ENCODE data around the gene RXRA. TPM values are rescaled to one million over a fixed set of nuclear protein-coding genes. Genes with fewer than 3 reads are reported as not detected.

The RXRA gene
- total RNA-seq, 1 donor = 26.4 TPM

DNA sequence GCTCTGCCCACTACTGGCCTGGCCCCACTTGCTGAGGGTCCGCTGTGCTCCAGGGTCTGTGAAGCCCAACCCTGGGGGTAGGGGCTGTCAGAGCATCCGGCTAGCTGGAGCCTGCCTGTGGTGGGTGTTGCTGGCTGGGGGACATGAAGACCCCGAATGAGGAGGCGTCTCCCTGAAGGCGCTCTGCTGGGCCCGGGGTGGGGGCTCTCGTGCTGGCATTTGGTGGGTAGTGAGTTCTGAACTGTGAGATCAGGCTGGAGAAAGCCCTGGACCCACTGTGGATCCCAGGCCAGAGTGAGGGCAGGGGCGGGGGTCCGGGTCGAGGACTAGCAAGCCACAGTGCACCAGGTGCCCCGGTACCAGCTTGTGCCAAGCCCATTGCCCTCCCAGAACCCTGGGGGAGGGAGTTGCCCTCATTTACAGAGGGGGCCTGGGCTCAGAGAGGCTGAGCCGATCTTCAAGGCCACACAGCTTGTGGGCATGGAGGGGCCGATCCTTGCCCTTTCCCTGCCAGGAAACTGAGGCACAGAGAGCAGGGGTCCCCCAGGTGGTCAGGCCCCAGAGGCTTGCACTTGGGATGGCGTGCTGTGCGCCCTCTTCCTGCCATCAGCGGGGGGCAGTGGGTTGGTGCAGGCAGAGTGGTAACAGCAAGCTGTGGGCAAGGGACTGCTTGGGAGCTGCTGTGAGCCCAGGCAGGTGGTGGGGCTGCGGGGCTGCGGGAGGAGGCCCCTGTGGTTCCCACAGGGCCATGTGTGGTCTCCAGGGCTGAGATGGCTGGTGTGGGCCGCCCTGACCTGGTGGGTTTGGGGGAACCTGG lies 15.9 kb downstream of the RXRA start:
- peaks cover 98% of the 10 kb centered on the region for H4K20me1 ChIP-seq (ENCODE audit: insufficient read depth, low read length)

DNA sequence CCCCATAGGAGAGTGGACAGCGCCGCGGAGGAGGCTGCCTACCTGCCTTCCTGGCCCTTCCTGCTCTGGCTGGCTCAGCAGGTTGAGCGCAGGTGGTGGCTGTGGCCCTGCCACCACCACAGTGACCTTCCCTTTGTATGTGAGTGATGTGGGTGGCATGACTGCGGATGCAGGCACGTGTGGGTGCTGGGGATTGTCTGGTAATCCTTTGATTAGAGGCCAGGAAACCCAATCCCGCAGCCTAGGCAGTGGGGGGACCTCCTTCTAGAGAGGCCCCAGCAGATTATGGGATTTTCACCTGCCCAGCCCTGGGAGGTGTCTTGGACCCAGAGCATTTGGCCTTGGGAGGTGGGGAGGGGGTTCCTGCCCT lies 16.5 kb downstream of the RXRA start:
- H4K20me1 ChIP-seq (ENCODE audit: insufficient read depth, low read length) = peaks cover 98% of the 10 kb centered on the region
- no peak overlapping the region for H3K4me3 ChIP-seq (ENCODE audit: insufficient read depth, low read length)
- TF ChIP-seq, protein P1, sequence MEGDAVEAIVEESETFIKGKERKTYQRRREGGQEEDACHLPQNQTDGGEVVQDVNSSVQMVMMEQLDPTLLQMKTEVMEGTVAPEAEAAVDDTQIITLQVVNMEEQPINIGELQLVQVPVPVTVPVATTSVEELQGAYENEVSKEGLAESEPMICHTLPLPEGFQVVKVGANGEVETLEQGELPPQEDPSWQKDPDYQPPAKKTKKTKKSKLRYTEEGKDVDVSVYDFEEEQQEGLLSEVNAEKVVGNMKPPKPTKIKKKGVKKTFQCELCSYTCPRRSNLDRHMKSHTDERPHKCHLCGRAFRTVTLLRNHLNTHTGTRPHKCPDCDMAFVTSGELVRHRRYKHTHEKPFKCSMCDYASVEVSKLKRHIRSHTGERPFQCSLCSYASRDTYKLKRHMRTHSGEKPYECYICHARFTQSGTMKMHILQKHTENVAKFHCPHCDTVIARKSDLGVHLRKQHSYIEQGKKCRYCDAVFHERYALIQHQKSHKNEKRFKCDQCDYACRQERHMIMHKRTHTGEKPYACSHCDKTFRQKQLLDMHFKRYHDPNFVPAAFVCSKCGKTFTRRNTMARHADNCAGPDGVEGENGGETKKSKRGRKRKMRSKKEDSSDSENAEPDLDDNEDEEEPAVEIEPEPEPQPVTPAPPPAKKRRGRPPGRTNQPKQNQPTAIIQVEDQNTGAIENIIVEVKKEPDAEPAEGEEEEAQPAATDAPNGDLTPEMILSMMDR (IDR thresholded peaks at IDR 0.05; ENCODE audit: extremely low read depth, low read depth, low read length) = no peak
- no peak overlapping the region for H3K4me2 ChIP-seq (ENCODE audit: insufficient read depth, low read length)
- H3K79me2 ChIP-seq (ENCODE audit: insufficient read depth, low read length) = peaks cover 100% of the 10 kb centered on the region
- no peak overlapping the region for H3K27ac ChIP-seq (ENCODE audit: low read depth, low read length)
- no peak overlapping the region for H2AFZ ChIP-seq (ENCODE audit: low read length)
- no peak for DNase-seq (ENCODE audit: insufficient read length, low spot score, missing footprints)
- no peaks in the 10 kb centered on the region for H3K36me3 ChIP-seq (ENCODE audit: insufficient read depth, low read length)
- H3K27me3 ChIP-seq (ENCODE audit: insufficient read depth, low read length) = no peaks in the 10 kb centered on the region
- H3K4me1 ChIP-seq (ENCODE audit: insufficient read depth, low read length) = peaks cover 18% of the 10 kb centered on the region
- no peaks in the 10 kb centered on the region for H3K9me3 ChIP-seq (ENCODE audit: low read depth, low read length)

More for the DNA sequence above, 15.9 kb downstream of the RXRA start:
- Histone ChIP-seq H3K4me2 (ENCODE audit: insufficient read depth, low read length) (no peak overlapping the region), H3K27me3 (ENCODE audit: insufficient read depth, low read length) (no peaks in the 10 kb centered on the region), H3K79me2 (ENCODE audit: insufficient read depth, low read length) (peaks cover 100% of the 10 kb centered on the region), H3K36me3 (ENCODE audit: insufficient read depth, low read length) (no peaks in the 10 kb centered on the region), H3K9me3 (ENCODE audit: low read depth, low read length) (no peaks in the 10 kb centered on the region), H3K4me1 (ENCODE audit: insufficient read depth, low read length) (peaks cover 18% of the 10 kb centered on the region), H3K4me3 (ENCODE audit: insufficient read depth, low read length) (no peak overlapping the region), H3K27ac (ENCODE audit: low read depth, low read length) (no peak overlapping the region), H2AFZ (ENCODE audit: low read length) (no peak overlapping the region)
- DNase-seq (ENCODE audit: insufficient read length, low spot score, missing footprints) = no peak
- TF ChIP-seq, protein P1 (IDR thresholded peaks at IDR 0.05; ENCODE audit: extremely low read depth, low read depth, low read length) = no peak

DNA sequence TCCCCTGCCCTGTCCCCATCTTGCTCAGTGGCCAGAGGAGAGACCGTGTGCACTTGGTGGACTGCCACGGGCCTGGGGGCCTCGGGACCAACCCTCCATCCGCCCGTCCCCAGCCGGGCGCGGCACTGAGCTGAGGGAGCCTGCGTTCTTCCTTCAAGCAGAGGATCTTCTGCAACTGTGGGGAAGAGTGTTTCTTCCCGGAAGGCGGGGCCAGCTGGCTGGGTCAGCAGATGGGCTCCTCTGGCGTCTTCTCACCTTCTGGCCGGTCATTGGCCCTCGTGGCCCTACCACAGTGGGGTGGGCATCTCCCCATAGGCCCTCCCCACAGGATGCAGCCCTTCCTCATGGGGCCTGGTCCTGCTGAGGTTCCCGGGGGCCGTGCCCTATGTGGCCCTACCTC lies 17.4 kb downstream of the RXRA start:
- H3K4me3 ChIP-seq (ENCODE audit: insufficient read depth, low read length) = no peak overlapping the region
- H3K9me3 ChIP-seq (ENCODE audit: low read depth, low read length) = no peaks in the 10 kb centered on the region
- H2AFZ ChIP-seq (ENCODE audit: low read length) = no peak overlapping the region
- H3K4me1 ChIP-seq (ENCODE audit: insufficient read depth, low read length) = peaks cover 17% of the 10 kb centered on the region
- no peaks in the 10 kb centered on the region for H3K36me3 ChIP-seq (ENCODE audit: insufficient read depth, low read length)
- DNase-seq (ENCODE audit: insufficient read length, low spot score, missing footprints) = no peak
- peaks cover 100% of the 10 kb centered on the region for H3K79me2 ChIP-seq (ENCODE audit: insufficient read depth, low read length)
- TF ChIP-seq, protein P1 (IDR thresholded peaks at IDR 0.05; ENCODE audit: extremely low read depth, low read depth, low read length) = no peak
- H3K4me2 ChIP-seq (ENCODE audit: insufficient read depth, low read length) = no peak overlapping the region
- H3K27ac ChIP-seq (ENCODE audit: low read depth, low read length) = no peak overlapping the region
- no peaks in the 10 kb centered on the region for H3K27me3 ChIP-seq (ENCODE audit: insufficient read depth, low read length)
- H4K20me1 ChIP-seq (ENCODE audit: insufficient read depth, low read length) = peaks cover 98% of the 10 kb centered on the region

DNA sequence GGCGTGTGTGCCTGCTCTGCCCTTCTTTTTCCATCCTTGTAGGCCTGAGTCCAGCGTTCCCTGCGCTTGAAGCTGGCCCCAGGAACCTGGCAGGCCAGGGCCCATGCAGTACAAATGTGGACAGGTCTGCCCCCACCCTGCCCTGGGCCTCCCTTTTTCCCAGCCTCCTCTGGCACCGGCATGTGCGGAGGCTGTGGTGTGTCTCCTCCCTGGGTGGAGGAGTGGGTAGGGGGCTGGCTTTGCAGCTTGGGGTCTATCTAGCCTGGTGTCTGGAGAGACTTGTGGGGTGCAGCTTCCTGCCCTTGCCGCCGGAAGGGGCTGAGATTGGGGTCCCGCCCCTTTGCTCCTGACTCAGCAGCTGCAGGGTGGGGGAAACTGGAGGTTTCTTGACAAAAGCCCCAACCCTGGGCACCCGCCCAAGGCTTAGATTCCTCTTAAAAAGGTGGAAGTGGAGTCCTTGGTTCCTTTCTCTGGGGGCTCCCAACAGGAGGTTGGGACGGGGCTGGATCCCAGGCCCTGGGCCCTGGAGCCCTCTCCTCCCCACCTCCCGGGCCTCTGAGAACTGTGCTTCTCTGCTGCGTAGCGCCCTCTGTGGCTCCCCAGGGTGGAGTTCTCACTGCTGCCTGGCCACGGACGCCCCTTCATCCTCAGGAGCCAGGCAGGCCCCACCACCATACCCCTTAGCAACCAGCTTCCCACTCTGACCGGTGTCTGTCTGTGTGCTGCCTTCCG lies 18.0 kb downstream of the RXRA start:
- Histone ChIP-seq H3K4me2 (ENCODE audit: insufficient read depth, low read length) (no peak overlapping the region), H4K20me1 (ENCODE audit: insufficient read depth, low read length) (peaks cover 98% of the 10 kb centered on the region), H3K27me3 (ENCODE audit: insufficient read depth, low read length) (no peaks in the 10 kb centered on the region), H3K36me3 (ENCODE audit: insufficient read depth, low read length) (no peaks in the 10 kb centered on the region), H3K4me1 (ENCODE audit: insufficient read depth, low read length) (peaks cover 11% of the 10 kb centered on the region), H2AFZ (ENCODE audit: low read length) (no peak overlapping the region), H3K9me3 (ENCODE audit: low read depth, low read length) (no peaks in the 10 kb centered on the region), H3K79me2 (ENCODE audit: insufficient read depth, low read length) (peaks cover 100% of the 10 kb centered on the region), H3K27ac (ENCODE audit: low read depth, low read length) (no peak overlapping the region), H3K4me3 (ENCODE audit: insufficient read depth, low read length) (no peak overlapping the region)
- peak; percentile 97 for DNase-seq (ENCODE audit: insufficient read length, low spot score, missing footprints)
- TF ChIP-seq, protein P1 (IDR thresholded peaks at IDR 0.05; ENCODE audit: extremely low read depth, low read depth, low read length) = no peak
